Small intestine (tissue), 7 donors: ENCODE data around the gene BRD9. TPM values are rescaled to one million over a fixed set of nuclear protein-coding genes. Genes with fewer than 3 reads are reported as not detected.
"Not testable (repeated sequence)": the region's sequence is repeated elsewhere in the genome, so short reads cannot be mapped to it uniquely, and the experiment has no call there.

ENCODE experiments used
- DNase-seq, 2 donors: peaks; one replicate each; pipeline versions ENCODE4 v3.0.0 to v3.0.0-alpha.2; 2013
- FAIRE-seq: peaks from 2 replicates; lab custom pipeline; 2012; peaks lifted over from hg19 to GRCh38; lab: Jason Lieb, UNC
- H3K27ac ChIP-seq, 3 donors: one replicate each; pipeline ENCODE4 v1.5.1; 2013; ENCODE audit warnings: low read length in 2 of 3, mild to moderate bottlenecking in 2 of 3, control low read depth in 1 of 3, inconsistent platforms in 1 of 3, low read depth in 1 of 3, moderate library complexity in 1 of 3
- H3K27me3 ChIP-seq, 3 donors: one replicate each; pipeline ENCODE4 v1.6.1; 2013; ENCODE audit warnings: low read length in 3 of 3, inconsistent platforms in 1 of 3; ENCODE audit not compliant: control insufficient read depth in 3 of 3, insufficient read depth in 3 of 3
- H3K36me3 ChIP-seq, 3 donors: one replicate each; pipeline ENCODE4 v1.6.1; 2013; ENCODE audit warnings: low read length in 3 of 3, inconsistent platforms in 1 of 3, low read depth in 1 of 3, mild to moderate bottlenecking in 1 of 3, moderate library complexity in 1 of 3; ENCODE audit not compliant: control insufficient read depth in 3 of 3, insufficient read depth in 2 of 3
- H3K4me1 ChIP-seq, 3 donors: one replicate each; pipeline ENCODE4 v1.6.1; 2013; ENCODE audit warnings: low read length in 2 of 3, inconsistent platforms in 1 of 3, low read depth in 1 of 3, mild to moderate bottlenecking in 1 of 3, moderate library complexity in 1 of 3; ENCODE audit not compliant: control insufficient read depth in 3 of 3, insufficient read depth in 2 of 3
- H3K4me3 ChIP-seq, 3 donors: one replicate each; pipeline ENCODE4 v1.5.1; 2013; ENCODE audit warnings: low read length in 3 of 3, control low read depth in 1 of 3, inconsistent platforms in 1 of 3, low read depth in 1 of 3, mild to moderate bottlenecking in 1 of 3, moderate library complexity in 1 of 3
- H3K9me3 ChIP-seq, 2 donors: one replicate each; pipeline ENCODE4 v1.6.1; 2013; ENCODE audit warnings: low read depth in 1 of 2, low read length in 1 of 2; ENCODE audit not compliant: control insufficient read depth in 2 of 2, insufficient read depth in 1 of 2
- WGBS, 3 donors: extraction: QIAGEN DNeasy Blood & Tissue Kit; methylation state at CpG; one replicate each; pipeline ENCODE4 v1.1.7; 2013; 5-methylcytosine and 5-hydroxymethylcytosine counted together
- polyA plus RNA-seq, 4 donors: library from polyadenylated mRNA; stranded (reverse) in 3 of 4; unstranded in 1 of 4; fragments of 200-250 nt in 3 of 4; fragments of 120-200 nt in 1 of 4; gene quantifications; one replicate each; pipeline versions ENCODE4 v1.2.1 to v1.2.3, GENCODE V29; 2013
- donor health status: healthy with polysubstance abuse.
- donor health status: control.
- donor health status: control.
- donor health status: Bipolar disorder and iron deficiency.
- donor health status: healthy.

Gene BRD9
- polyA plus RNA-seq, 4 donors = 21.2 to 53.2 (median 30.5) TPM

- H3K9me3 ChIP-seq = no peaks in the 10 kb centered on the region
- no peaks in the 10 kb centered on the region for H3K4me1 ChIP-seq
- 84 to 93% (median 88%) methylated on average over 33 of the region's 33 CpGs for WGBS, 3 donors
- peaks cover 4 to 78% (median 31%) of the 10 kb centered on the region in 3 donors for H3K36me3 ChIP-seq
- H3K4me3 ChIP-seq = no peak overlapping the region
- FAIRE-seq (no peak), DNase-seq (no peak)
- no peak overlapping the region for H3K27ac ChIP-seq
- H3K27me3 ChIP-seq = no peaks in the 10 kb centered on the region
Observed at GRCh38 chr5:882253-883183, 10.1 kb downstream of the BRD9 start.

- WGBS, 3 donors = 94 to 96% (median 96%) methylated on average over 12 of the region's 12 CpGs
- no peak for DNase-seq
- H3K4me1 ChIP-seq = no peaks in the 10 kb centered on the region
Observed at GRCh38 chr5:881551-881935, 11.1 kb downstream of the BRD9 start.

GRCh38 chr5:880816-881550 lies 11.6 kb downstream of the BRD9 start:
- no peaks in the 10 kb centered on the region for H3K4me1 ChIP-seq
- H3K36me3 ChIP-seq = peaks cover 7 to 77% (median 32%) of the 10 kb centered on the region in 3 donors
- no peaks in the 10 kb centered on the region for H3K9me3 ChIP-seq
- FAIRE-seq = no peak
- no peak overlapping the region for H3K27ac ChIP-seq
- DNase-seq = no peak
- no peak overlapping the region for H3K4me3 ChIP-seq
- no peaks in the 10 kb centered on the region for H3K27me3 ChIP-seq
- WGBS, 3 donors = 95 to 97% (median 95%) methylated on average over 31 to 35 of the region's 35 CpGs

More at GRCh38 chr5:881551-881935, 11.1 kb downstream of the BRD9 start:
- Histone ChIP-seq H3K27me3 (no peaks in the 10 kb centered on the region), H3K27ac (no peak overlapping the region), H3K4me3 (no peak overlapping the region), H3K9me3 (no peaks in the 10 kb centered on the region), H3K36me3 (peaks cover 7 to 77% (median 31%) of the 10 kb centered on the region in 3 donors)
- no peak for FAIRE-seq

- H3K36me3 ChIP-seq = peaks cover 13 to 73% (median 23%) of the 10 kb centered on the region in 3 donors
- not testable (repeated sequence) for H3K4me1 ChIP-seq, DNase-seq, H3K27ac ChIP-seq, H3K9me3 ChIP-seq, FAIRE-seq, H3K27me3 ChIP-seq, H3K4me3 ChIP-seq
- WGBS, 3 donors = no CpG with 5 or more reads among the region's 8 CpGs
Observed at GRCh38 chr5:878677-879076, 13.9 kb downstream of the BRD9 start.

GRCh38 chr5:878125-878524 lies 14.5 kb downstream of the BRD9 start:
- no peak overlapping the region for H3K4me3 ChIP-seq
- no peak for DNase-seq
- H3K27me3 ChIP-seq = no peaks in the 10 kb centered on the region
- no peaks in the 10 kb centered on the region for H3K9me3 ChIP-seq
- FAIRE-seq = no peak
- H3K27ac ChIP-seq = no peak overlapping the region
- peaks cover 0 to 3% (median 0%) of the 10 kb centered on the region in 3 donors for H3K4me1 ChIP-seq
- 94 to 96% (median 96%) methylated on average over 15 of the region's 15 CpGs for WGBS, 3 donors
- H3K36me3 ChIP-seq = peaks cover 13 to 72% (median 23%) of the 10 kb centered on the region in 3 donors

- no peaks in the 10 kb centered on the region for H3K27me3 ChIP-seq
- DNase-seq = no peak
- H3K36me3 ChIP-seq = peaks cover 13 to 71% (median 26%) of the 10 kb centered on the region in 3 donors
- H3K27ac ChIP-seq = no peak overlapping the region
- 92 to 95% (median 93%) methylated on average over 28 of the region's 28 CpGs for WGBS, 3 donors
- H3K4me1 ChIP-seq = peaks cover 0 to 4% (median 0%) of the 10 kb centered on the region in 3 donors
- FAIRE-seq = no peak
- no peaks in the 10 kb centered on the region for H3K9me3 ChIP-seq
- H3K4me3 ChIP-seq = no peak overlapping the region
Observed at GRCh38 chr5:876398-877365, 15.9 kb downstream of the BRD9 start.

GRCh38 chr5:875931-876330 lies 16.7 kb downstream of the BRD9 start:
- peaks cover 11 to 69% (median 27%) of the 10 kb centered on the region in 3 donors for H3K36me3 ChIP-seq

More at GRCh38 chr5:875931-876330, 16.7 kb downstream of the BRD9 start:
- FAIRE-seq = no peak
- H3K27me3 ChIP-seq = no peaks in the 10 kb centered on the region
- H3K4me3 ChIP-seq = no peak overlapping the region
- H3K9me3 ChIP-seq = no peaks in the 10 kb centered on the region
- peaks cover 0 to 4% (median 0%) of the 10 kb centered on the region in 3 donors for H3K4me1 ChIP-seq
- 96 to 97% (median 97%) methylated on average over 24 of the region's 24 CpGs for WGBS, 3 donors
- DNase-seq = no peak
- H3K27ac ChIP-seq = no peak overlapping the region
